ENCODE measurements around the gene RELN.
A peak's percentile ranks its signal among the peaks of the same experiment; 100 is the strongest.
"Not testable (repeated sequence)": the region's sequence is repeated elsewhere in the genome, so short reads cannot be mapped to it uniquely, and the experiment has no call there.

Gene RELN

DNA sequence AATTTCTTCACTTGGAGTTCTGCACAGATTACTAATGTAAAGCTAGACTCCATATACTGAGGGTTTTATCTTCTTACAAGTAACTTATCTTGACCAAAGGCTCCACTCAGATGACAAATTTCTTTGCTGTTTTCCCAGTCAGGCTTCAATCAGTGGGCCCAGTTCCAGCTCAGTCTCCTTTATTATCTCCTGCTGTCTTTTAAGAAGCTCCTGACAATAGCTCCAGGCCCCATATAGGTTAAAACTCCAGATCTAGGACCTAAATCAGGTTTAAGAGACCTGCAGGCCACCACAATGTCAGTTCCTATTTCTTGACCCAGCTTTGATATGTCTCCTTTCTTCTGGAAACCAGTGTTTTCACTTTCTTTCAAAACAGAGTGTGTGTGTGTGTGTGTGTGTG lies 165.2 kb downstream of the RELN start:
- no peak overlapping the region for H3K4me3 Mint-ChIP-seq
- no peaks in the 10 kb centered on the region for H3K36me3 Mint-ChIP-seq (ENCODE audit: insufficient read depth)
- ATAC-seq (replicated peaks; ENCODE audit: extremely low read depth, poor library complexity, severe bottlenecking): no peak
- peaks cover 10% of the 10 kb centered on the region for H3K27me3 Mint-ChIP-seq
- H3K27ac Mint-ChIP-seq (ENCODE audit: low read depth): no peak overlapping the region
- H3K9me3 Mint-ChIP-seq: peaks cover 5% of the 10 kb centered on the region
- H3K4me1 Mint-ChIP-seq: no peaks in the 10 kb centered on the region
- DNase-seq (ENCODE audit: low spot score in 2 of 2): no peak

DNA sequence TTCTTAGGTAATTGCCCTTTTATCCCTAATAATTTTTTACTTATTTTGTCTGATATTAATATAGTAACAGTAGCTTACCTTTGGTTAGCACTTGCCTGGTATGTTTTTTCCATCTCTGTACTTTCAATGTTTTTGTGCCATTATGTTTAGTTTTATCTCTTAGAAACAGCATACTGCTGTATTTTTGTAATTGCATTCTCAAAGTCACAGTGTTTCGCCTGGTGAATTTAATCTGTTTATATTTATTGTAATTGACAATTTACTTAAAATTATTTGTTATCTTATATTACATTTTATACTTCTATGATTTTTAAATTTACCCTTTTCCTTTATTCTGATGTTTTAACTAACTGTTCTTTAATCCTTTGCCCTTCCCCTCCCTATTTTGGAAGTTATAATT lies 166.4 kb downstream of the RELN start:
- DNase-seq (ENCODE audit: low spot score in 2 of 2) (no peak), ATAC-seq (replicated peaks; ENCODE audit: extremely low read depth, poor library complexity, severe bottlenecking) (no peak)
- Mint-ChIP-seq H3K36me3 (ENCODE audit: insufficient read depth) (no peaks in the 10 kb centered on the region), H3K9me3 (peaks cover 5% of the 10 kb centered on the region), H3K27ac (ENCODE audit: low read depth) (no peak overlapping the region), H3K4me1 (no peaks in the 10 kb centered on the region), H3K27me3 (peaks cover 2% of the 10 kb centered on the region), H3K4me3 (no peak overlapping the region)

DNA sequence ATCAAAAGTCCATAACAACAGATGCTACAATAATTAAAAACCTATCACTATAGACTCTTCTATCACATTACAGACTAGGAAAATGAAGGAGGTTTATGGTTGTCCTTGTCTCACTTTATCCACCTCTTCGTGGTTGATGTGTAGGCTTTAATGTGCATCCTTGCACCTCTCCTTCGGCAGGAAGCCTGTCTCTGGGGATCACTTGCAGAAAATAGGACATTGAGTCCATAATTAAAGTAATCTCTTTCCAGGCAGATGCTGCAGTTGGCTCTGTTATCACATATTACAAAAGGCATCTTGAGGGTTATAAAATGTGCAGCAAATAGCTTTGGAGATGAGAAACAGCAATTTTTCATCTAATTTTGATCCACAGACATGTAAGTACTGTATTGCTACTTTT lies 168.4 kb downstream of the RELN start:
- Mint-ChIP-seq H3K27me3 (peaks cover 12% of the 10 kb centered on the region), H3K4me1 (no peaks in the 10 kb centered on the region), H3K4me3 (no peak overlapping the region), H3K9me3 (peaks cover 5% of the 10 kb centered on the region), H3K27ac (ENCODE audit: low read depth) (no peak overlapping the region), H3K36me3 (ENCODE audit: insufficient read depth) (no peaks in the 10 kb centered on the region)
- DNase-seq (ENCODE audit: low spot score in 2 of 2) (no peak), ATAC-seq (replicated peaks; ENCODE audit: extremely low read depth, poor library complexity, severe bottlenecking) (no peak)

DNA sequence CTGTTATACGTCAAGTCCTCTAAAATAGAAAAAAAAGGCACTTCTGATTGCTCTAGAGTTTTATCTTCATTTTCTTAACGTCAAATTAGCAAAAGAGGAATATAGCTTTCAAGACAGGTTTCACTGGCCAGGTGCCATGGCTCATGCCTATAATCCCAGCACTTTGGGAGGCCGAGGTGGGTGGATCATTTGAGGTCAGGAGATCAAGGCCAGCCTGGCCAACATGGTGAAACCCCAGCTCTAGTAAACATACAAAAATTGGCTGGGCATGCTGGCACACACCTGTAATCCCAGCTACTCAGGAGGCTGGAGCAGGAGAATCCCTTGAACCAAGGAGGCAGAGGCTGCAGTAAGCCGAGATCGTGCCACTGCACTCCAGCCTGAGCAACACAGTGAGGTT lies 173.5 kb downstream of the RELN start:
- DNase-seq (ENCODE audit: low spot score in 2 of 2); H3K4me3 Mint-ChIP-seq; H3K27ac Mint-ChIP-seq (ENCODE audit: low read depth); H3K9me3 Mint-ChIP-seq; H3K36me3 Mint-ChIP-seq (ENCODE audit: insufficient read depth); ATAC-seq (replicated peaks; ENCODE audit: extremely low read depth, poor library complexity, severe bottlenecking): not testable (repeated sequence)
- Mint-ChIP-seq H3K4me1 (peaks cover 16% of the 10 kb centered on the region), H3K27me3 (peaks cover 12% of the 10 kb centered on the region)

DNA sequence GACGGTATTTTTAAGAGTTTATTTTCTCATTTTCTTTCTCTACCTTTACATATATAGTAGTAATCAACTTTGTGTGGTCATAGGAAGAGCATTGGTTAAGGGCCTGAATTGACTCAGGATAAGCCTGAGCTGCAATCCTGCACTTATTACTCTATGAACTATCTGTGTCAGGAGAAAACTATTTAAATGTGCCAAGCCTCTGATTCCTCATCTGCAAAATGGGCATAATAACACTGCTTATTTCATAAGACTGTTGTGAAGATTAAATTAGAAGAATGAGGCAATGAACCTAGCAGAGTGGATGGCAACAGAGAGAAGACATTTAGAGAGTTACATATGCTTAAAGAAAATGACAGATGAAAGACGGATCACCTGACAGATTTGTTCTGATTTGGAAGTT lies 175.5 kb downstream of the RELN start:
- Mint-ChIP-seq H3K9me3 (no peaks in the 10 kb centered on the region), H3K4me3 (no peak overlapping the region), H3K27me3 (peaks cover 12% of the 10 kb centered on the region), H3K36me3 (ENCODE audit: insufficient read depth) (peaks cover 2% of the 10 kb centered on the region), H3K4me1 (peaks cover 16% of the 10 kb centered on the region), H3K27ac (ENCODE audit: low read depth) (no peak overlapping the region)
- no peak for ATAC-seq (replicated peaks; ENCODE audit: extremely low read depth, poor library complexity, severe bottlenecking)
- DNase-seq (ENCODE audit: low spot score in 2 of 2): no peak

DNA sequence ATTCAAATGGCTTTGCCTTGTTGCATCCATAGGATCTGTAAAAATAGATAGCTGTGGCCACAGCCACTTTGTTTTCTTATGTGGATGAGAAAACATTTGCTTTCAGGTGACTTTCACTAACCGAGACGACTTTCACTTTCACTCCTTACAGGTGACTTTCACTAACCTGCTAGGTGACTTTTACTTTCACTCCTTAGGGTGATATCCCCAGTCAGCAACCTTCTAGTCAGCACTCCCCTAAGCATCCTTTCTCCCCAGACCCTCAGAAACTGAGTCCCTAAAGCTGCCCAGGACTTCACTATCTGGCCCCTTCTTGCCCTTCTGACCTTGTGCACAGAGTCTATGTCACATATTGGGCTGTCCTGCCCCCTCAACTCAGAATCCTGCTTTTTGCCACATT lies 177.5 kb downstream of the RELN start:
- no peak for DNase-seq (ENCODE audit: low spot score in 2 of 2)
- Mint-ChIP-seq H3K4me1 (peaks cover 16% of the 10 kb centered on the region), H3K4me3 (peak overlapping the region; percentile 34), H3K36me3 (ENCODE audit: insufficient read depth) (peaks cover 2% of the 10 kb centered on the region), H3K27ac (ENCODE audit: low read depth) (peak overlapping the region; percentile 42), H3K9me3 (no peaks in the 10 kb centered on the region), H3K27me3 (peaks cover 6% of the 10 kb centered on the region)
- no peak for ATAC-seq (replicated peaks; ENCODE audit: extremely low read depth, poor library complexity, severe bottlenecking)

DNA sequence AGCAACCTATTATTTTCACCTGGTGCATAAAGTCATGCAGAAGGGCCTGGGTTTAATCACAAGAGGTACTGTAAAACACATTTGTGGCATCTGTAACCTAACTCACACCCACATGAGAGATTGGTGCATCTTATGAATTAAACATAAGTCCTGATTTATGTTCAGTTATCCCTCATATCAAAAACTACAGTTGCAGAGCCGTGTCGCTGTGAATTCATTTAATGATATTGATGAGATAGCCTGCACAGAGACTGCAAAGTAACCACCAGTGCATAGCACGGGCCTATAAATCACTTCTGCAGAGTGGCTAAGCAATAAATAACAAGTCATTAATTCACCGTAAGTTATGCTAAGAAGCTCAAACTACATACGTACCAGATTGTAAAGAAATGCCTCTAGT lies 178.2 kb downstream of the RELN start:
- Mint-ChIP-seq H3K4me1 (peaks cover 16% of the 10 kb centered on the region), H3K9me3 (no peaks in the 10 kb centered on the region), H3K27me3 (no peaks in the 10 kb centered on the region), H3K27ac (ENCODE audit: low read depth) (no peak overlapping the region), H3K36me3 (ENCODE audit: insufficient read depth) (peaks cover 2% of the 10 kb centered on the region), H3K4me3 (peak overlapping the region; percentile 34)
- DNase-seq (ENCODE audit: low spot score in 2 of 2) (no peak), ATAC-seq (replicated peaks; ENCODE audit: extremely low read depth, poor library complexity, severe bottlenecking) (no peak)

DNA sequence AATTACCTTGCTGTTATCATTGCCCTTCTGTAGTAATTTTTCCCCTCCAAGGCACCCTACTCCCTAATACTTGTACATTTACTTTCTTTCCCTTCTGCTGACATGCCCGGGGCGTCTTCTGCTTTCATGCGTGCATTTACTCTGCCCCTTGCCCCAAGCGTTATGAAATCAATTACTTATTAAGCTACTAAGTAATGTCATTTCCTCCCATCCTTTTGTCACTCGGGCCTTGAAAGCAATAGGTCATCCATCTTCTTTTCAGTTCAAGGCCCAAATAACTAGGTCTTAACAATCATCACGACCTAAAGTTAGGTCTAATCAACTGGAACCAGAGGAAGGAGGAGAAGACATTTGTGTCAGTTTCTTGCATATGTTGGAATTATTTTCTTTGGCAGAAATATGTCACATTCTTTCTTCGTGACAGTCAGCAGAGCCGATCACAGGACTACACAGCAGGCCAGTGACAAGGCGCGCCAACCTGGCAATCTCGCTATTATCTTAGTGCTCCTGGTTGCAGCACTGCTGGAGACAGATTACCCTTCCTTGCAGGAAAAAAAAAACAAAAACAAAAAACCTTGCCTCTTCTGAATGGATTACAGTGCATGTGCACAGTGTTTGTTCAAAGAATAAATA lies 179.2 kb downstream of the RELN start:
- Mint-ChIP-seq H3K27ac (ENCODE audit: low read depth) (no peak overlapping the region), H3K36me3 (ENCODE audit: insufficient read depth) (peaks cover 2% of the 10 kb centered on the region), H3K9me3 (no peaks in the 10 kb centered on the region), H3K27me3 (no peaks in the 10 kb centered on the region), H3K4me1 (peaks cover 16% of the 10 kb centered on the region), H3K4me3 (no peak overlapping the region)
- ATAC-seq (replicated peaks; ENCODE audit: extremely low read depth, poor library complexity, severe bottlenecking): no peak
- DNase-seq (ENCODE audit: low spot score in 2 of 2): no peak

DNA sequence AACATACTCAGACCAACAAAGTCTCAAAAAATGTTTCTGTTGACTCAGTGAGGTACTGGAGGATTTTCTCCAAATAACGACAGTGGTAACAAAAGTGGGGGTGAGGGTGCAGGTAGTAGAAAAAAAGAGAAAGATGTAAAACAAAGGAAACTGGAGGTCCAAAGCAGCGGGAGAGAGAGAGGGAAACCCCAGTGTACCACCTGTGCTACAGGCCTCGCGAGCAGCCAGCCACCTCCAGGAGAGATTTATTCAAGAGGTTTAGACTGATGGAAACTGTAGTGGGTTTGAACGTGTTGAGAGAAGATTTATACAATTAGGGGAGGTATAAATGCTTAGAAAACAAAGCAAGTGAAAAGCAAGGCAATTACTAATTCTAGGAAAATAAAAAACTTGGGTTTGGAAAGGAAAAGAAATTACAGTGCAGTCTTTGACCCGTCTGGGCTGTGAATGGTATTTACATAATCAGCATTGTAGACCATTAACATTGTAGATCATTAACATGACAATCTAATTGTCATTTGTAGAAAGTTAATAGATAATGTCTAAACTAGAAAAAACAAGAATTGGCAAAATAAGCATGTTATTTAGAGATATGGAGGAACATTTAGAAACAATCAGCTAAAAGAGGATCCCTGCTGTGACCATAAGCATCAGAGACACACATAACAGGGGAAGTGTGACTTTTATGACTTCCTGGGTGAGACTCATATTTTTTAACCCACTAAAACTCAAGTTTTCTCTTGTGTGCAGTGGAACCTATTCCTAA lies 180.0 kb downstream of the RELN start:
- H3K9me3 Mint-ChIP-seq: no peaks in the 10 kb centered on the region
- peaks cover 2% of the 10 kb centered on the region for H3K36me3 Mint-ChIP-seq (ENCODE audit: insufficient read depth)
- H3K4me3 Mint-ChIP-seq: no peak overlapping the region
- peaks cover 16% of the 10 kb centered on the region for H3K4me1 Mint-ChIP-seq
- DNase-seq (ENCODE audit: low spot score in 2 of 2): no peak
- no peaks in the 10 kb centered on the region for H3K27me3 Mint-ChIP-seq
- H3K27ac Mint-ChIP-seq (ENCODE audit: low read depth): no peak overlapping the region
- ATAC-seq (replicated peaks; ENCODE audit: extremely low read depth, poor library complexity, severe bottlenecking): no peak

DNA sequence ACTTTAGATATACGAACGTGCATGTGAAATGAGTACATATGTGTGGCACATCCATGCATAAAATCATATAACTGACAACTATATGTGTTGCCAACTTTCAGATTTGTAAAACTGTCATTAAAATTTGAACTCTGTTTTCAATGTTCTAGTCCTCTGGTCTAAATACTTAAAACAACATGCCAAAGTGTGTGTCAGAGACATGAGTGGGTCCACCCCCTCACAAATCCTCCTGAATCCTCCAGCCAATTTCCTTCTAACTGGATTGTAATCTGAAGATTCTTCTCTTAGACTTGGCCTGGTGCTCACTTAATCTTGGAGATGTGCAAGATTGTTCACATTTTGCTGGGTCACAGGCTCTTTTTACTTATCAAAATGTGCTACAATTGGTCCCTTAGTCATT lies 184.1 kb downstream of the RELN start:
- H3K27me3 Mint-ChIP-seq: no peaks in the 10 kb centered on the region
- H3K4me1 Mint-ChIP-seq: no peaks in the 10 kb centered on the region
- H3K36me3 Mint-ChIP-seq (ENCODE audit: insufficient read depth): no peaks in the 10 kb centered on the region
- H3K27ac Mint-ChIP-seq (ENCODE audit: low read depth): no peak overlapping the region
- H3K9me3 Mint-ChIP-seq: no peaks in the 10 kb centered on the region
- ATAC-seq (replicated peaks; ENCODE audit: extremely low read depth, poor library complexity, severe bottlenecking): no peak
- no peak overlapping the region for H3K4me3 Mint-ChIP-seq
- no peak for DNase-seq (ENCODE audit: low spot score in 2 of 2)

DNA sequence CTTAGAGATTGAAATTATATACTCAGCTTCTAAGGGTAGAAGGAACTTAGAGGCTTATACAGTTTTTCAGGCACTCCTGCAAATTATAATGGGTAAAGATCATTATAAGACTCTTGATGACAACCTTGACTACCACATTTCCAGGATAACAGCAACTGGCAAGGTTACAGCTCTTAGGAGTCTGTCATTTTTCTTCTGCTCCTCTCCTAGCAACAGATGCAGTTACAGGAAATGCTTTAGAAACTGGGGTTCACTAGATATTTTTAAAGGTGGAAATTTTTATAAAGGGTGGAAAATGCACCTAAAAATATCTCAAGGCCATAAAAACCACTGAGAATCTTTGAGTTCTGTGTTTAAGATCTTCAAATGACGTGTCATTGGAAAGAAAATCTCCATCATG lies 185.8 kb downstream of the RELN start:
- no peak overlapping the region for H3K27ac Mint-ChIP-seq (ENCODE audit: low read depth)
- H3K36me3 Mint-ChIP-seq (ENCODE audit: insufficient read depth): no peaks in the 10 kb centered on the region
- no peaks in the 10 kb centered on the region for H3K27me3 Mint-ChIP-seq
- H3K9me3 Mint-ChIP-seq: no peaks in the 10 kb centered on the region
- ATAC-seq (replicated peaks; ENCODE audit: extremely low read depth, poor library complexity, severe bottlenecking) (no peak), DNase-seq (ENCODE audit: low spot score in 2 of 2) (no peak)
- H3K4me1 Mint-ChIP-seq: no peaks in the 10 kb centered on the region
- no peak overlapping the region for H3K4me3 Mint-ChIP-seq

DNA sequence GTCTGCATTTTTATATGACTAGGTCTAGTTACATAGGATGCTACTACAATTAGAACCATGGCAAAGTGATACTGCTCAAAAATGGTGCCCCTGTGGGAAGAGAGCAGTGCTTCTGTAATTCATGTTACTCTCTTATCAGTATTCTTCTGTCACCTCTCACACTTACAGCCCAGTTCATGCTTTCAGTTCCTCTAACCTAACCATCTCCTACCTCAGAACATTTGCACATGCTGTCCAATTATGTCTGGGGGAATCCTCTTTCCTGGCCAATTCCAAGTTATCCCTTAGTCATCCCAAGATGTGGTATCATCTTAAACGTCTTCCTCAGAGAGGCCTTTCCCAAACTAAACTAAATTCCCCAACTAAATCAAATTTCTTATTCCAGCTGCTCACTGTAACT lies 190.2 kb downstream of the RELN start:
- H3K4me3 Mint-ChIP-seq: no peak overlapping the region
- H3K9me3 Mint-ChIP-seq: no peaks in the 10 kb centered on the region
- no peak overlapping the region for H3K27ac Mint-ChIP-seq (ENCODE audit: low read depth)
- no peaks in the 10 kb centered on the region for H3K36me3 Mint-ChIP-seq (ENCODE audit: insufficient read depth)
- H3K27me3 Mint-ChIP-seq: no peaks in the 10 kb centered on the region
- ATAC-seq (replicated peaks; ENCODE audit: extremely low read depth, poor library complexity, severe bottlenecking) (no peak), DNase-seq (ENCODE audit: low spot score in 2 of 2) (no peak)
- H3K4me1 Mint-ChIP-seq: no peaks in the 10 kb centered on the region

DNA sequence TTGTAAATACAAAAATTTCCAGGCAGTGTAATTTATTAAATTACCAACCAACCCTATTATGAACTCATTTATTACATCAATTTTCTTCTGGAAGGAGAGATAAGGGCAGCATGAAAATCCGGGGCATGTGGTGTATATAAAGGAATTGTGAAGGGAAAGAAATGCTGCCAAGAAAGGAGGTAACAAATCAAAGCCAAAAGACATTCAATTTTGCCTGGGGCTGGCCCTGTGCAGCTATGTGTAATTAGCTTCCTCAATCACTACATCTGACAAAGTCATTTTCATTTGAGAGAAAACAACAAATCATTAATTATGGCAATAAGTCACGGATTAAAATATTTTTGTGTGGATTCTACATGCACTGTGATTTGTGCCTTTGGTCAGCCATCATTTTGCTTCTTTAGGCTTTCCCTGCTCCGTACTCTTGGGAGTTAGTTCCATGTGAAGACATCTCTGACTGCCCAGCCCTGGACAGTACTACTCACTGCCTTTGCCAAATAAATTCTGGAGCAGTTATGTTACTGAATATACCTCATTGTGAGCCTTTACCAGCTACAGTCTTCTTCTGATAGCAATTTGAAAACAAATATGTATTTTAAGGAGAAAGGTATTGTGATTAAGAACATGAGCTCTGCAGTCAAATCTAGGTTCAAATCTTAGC lies 191.7 kb downstream of the RELN start:
- Mint-ChIP-seq H3K9me3 (no peaks in the 10 kb centered on the region), H3K27ac (ENCODE audit: low read depth) (no peak overlapping the region), H3K27me3 (no peaks in the 10 kb centered on the region), H3K36me3 (ENCODE audit: insufficient read depth) (no peaks in the 10 kb centered on the region), H3K4me3 (no peak overlapping the region), H3K4me1 (no peaks in the 10 kb centered on the region)
- no peak for ATAC-seq (replicated peaks; ENCODE audit: extremely low read depth, poor library complexity, severe bottlenecking)
- DNase-seq (ENCODE audit: low spot score in 2 of 2): no peak
